B cell (primary cell): ENCODE results near the gene RPS24. TPM values are rescaled to one million over a fixed set of nuclear protein-coding genes. Genes with fewer than 3 reads are reported as not detected.

Experiments used
- ATAC-seq: fragments of 200-7000 bp; cut with Tn5 transposase; one replicate; pipeline ENCODE4 v1.10.0; 2021; ENCODE audit warnings: low read depth, mild to moderate bottlenecking, moderate number of reproducible peaks, moderate library complexity
- CTCF ChIA-PET: fragments of 350-600 bp; sonication (Branson Sonifier 250); formaldehyde crosslinking; loops from one replicate; lab custom pipeline; 2021; ENCODE audit warnings: antibody characterized with exemption, inconsistent platforms; lab: Charles Lee
- POLR2A ChIA-PET: fragments of 350-600 bp; sonication (Branson Sonifier 250); formaldehyde crosslinking; loops from one replicate; lab custom pipeline; 2021; ENCODE audit warnings: antibody characterized with exemption; lab: Charles Lee
- DNase-seq: peaks from one replicate; pipeline ENCODE4 v3.0.0; 2013
- H2AFZ ChIP-seq: 2 replicates; pipeline ENCODE4 v1.6.1; 2012; ENCODE audit warnings: mild to moderate bottlenecking, low read depth, low read length; ENCODE audit not compliant: insufficient read depth, poor library complexity, severe bottlenecking
- H3K27ac ChIP-seq, 2 donors: 1 replicate in 1 of 2; 2 replicates in 1 of 2; pipeline ENCODE4 v1.5.1; 2012 to 2013; ENCODE audit warnings: low read length in 2 of 2, mild to moderate bottlenecking in 2 of 2, moderate library complexity in 1 of 2
- H3K27me3 ChIP-seq, 4 experiments: fragments of 200-600 bp in 1 of 4; sonication (generic) in 1 of 4; replicated peaks in 1 of 4; 1 replicate in 2 of 4; 2 replicates in 2 of 4; pipeline versions ENCODE4 v1.6.1 to v1.7.0; 2013 to 2016; ENCODE audit warnings: low read length in 3 of 4, mild to moderate bottlenecking in 2 of 4, mixed read lengths in 1 of 4, moderate library complexity in 1 of 4; ENCODE audit not compliant: insufficient read depth in 4 of 4, control insufficient read depth in 3 of 4; ENCODE audit errors: control extremely low read depth in 1 of 4
- H3K36me3 ChIP-seq, 2 experiments: replicated peaks in 1 of 2; 1 replicate in 1 of 2; 2 replicates in 1 of 2; pipeline versions ENCODE4 v1.6.1 to v1.7.1; 2013; ENCODE audit warnings: low read length in 1 of 2; ENCODE audit not compliant: insufficient read depth in 2 of 2, control insufficient read depth in 1 of 2; ENCODE audit errors: control extremely low read depth in 1 of 2, extremely low read depth in 1 of 2
- H3K4me1 ChIP-seq, 2 donors: fragments of 200-600 bp in 1 of 2; sonication (generic) in 1 of 2; 1 replicate in 1 of 2; 2 replicates in 1 of 2; pipeline versions ENCODE4 v1.5.1 to v1.6.1; 2013 to 2017; ENCODE audit warnings: low read length in 2 of 2; ENCODE audit not compliant: control insufficient read depth in 2 of 2, insufficient read depth in 2 of 2
- H3K4me2 ChIP-seq: replicated peaks from 2 replicates; pipeline ENCODE3; 2012; ENCODE audit warnings: mild to moderate bottlenecking, low read depth, low read length; ENCODE audit not compliant: poor library complexity, severe bottlenecking
- H3K4me3 ChIP-seq, 5 experiments: fragments of 200-600 bp in 1 of 5; sonication (generic) in 1 of 5; 1 replicate in 3 of 5; 2 replicates in 2 of 5; pipeline versions ENCODE4 v1.5.1 to v1.7.0; 2011 to 2016; ENCODE audit warnings: low read length in 4 of 5, mild to moderate bottlenecking in 4 of 5, low read depth in 2 of 5, control low read depth in 1 of 5, moderate library complexity in 1 of 5; ENCODE audit not compliant: insufficient read depth in 1 of 5; ENCODE audit errors: control extremely low read depth in 1 of 5, extremely low read depth in 1 of 5
- H3K79me2 ChIP-seq: fragments of 200-600 bp; sonication (generic); one replicate; pipeline ENCODE4 v1.6.0; 2016; ENCODE audit warnings: low read length; ENCODE audit not compliant: control insufficient read depth, insufficient read depth
- H3K9ac ChIP-seq: fragments of 200-600 bp; sonication (generic); 2 replicates; pipeline ENCODE4 v1.6.1; 2017; ENCODE audit warnings: mild to moderate bottlenecking, low read length, moderate library complexity
- H3K9me3 ChIP-seq, 3 donors: one replicate each; pipeline versions ENCODE4 v1.6.1 to v1.7.1; 2013; ENCODE audit warnings: low read length in 2 of 3; ENCODE audit not compliant: control insufficient read depth in 2 of 3, insufficient read depth in 1 of 3; ENCODE audit errors: control extremely low read depth in 1 of 3
- H4K20me1 ChIP-seq: 2 replicates; pipeline ENCODE4 v1.6.0; 2012; ENCODE audit warnings: mild to moderate bottlenecking, low read length; ENCODE audit not compliant: insufficient read depth, control insufficient read depth, poor library complexity, severe bottlenecking
- H3K27ac Mint-ChIP-seq: one replicate; pipeline ENCODE4 v1.8.0; 2021; ENCODE audit warnings: mixed read lengths
- H3K27me3 Mint-ChIP-seq: one replicate; pipeline ENCODE4 v1.8.0; 2021; ENCODE audit warnings: mixed read lengths
- H3K4me1 Mint-ChIP-seq: one replicate; pipeline ENCODE4 v1.8.0; 2021; ENCODE audit warnings: mixed read lengths
- H3K4me3 Mint-ChIP-seq: one replicate; pipeline ENCODE4 v1.8.0; 2021; ENCODE audit warnings: mixed read lengths
- H3K9me3 Mint-ChIP-seq: one replicate; pipeline ENCODE4 v1.8.0; 2022; ENCODE audit warnings: mixed read lengths; ENCODE audit not compliant: insufficient read depth
- CTCF ChIP-seq: fragments of 200-600 bp; IDR thresholded peaks from one replicate; pipeline ENCODE4 v1.8.0; 2022; ENCODE audit warnings: antibody characterized with exemption, mild to moderate bottlenecking
- EZH2 ChIP-seq: IDR thresholded peaks from 2 replicates; pipeline ENCODE4 v1.6.1; 2012; ENCODE audit warnings: borderline replicate concordance, low read depth, mild to moderate bottlenecking, moderate library complexity, low read length; ENCODE audit not compliant: insufficient read depth, poor library complexity, severe bottlenecking
- WGBS: methylation state at CpG from one replicate; pipeline ENCODE4 v1.1.5; 2013; ENCODE audit warnings: missing lambda C conversion rate; ENCODE audit not compliant: insufficient coverage; 5-methylcytosine and 5-hydroxymethylcytosine counted together
- intact Hi-C: fragments of 100-400 bp; cut with micrococcal nuclease; formaldehyde crosslinking; loops from one replicate; pipeline ENCODE4 v1.10.0; 2022
- polyA plus RNA-seq: library from polyadenylated mRNA; depleted of rRNA; stranded (reverse); fragments of >200 nt; gene quantifications from 2 replicates; pipeline ENCODE4 v1.2.3, GENCODE V29; 2012
- total RNA-seq, 2 donors: library from RNA; stranded (reverse); fragments of 120-200 nt in 1 of 2; gene quantifications; 1 replicate in 1 of 2; 2 replicates in 1 of 2; pipeline versions ENCODE4 v1.2.3 to v1.2.4, GENCODE V29; 2013 to 2022

RPS24 gene
- total and polyA plus RNA-seq, 2 donors (not counting 1 experiment from before 2014, with no cell fraction given) = 1,249 to 2,320 TPM

GRCh38 chr10:78017856-78018255 lies 15.8 kb upstream of the RPS24 start:
- Histone ChIP-seq H4K20me1 (no peaks in the 10 kb centered on the region), H3K27me3 (no peaks in the 10 kb centered on the region), H3K4me1 (no peaks in the 10 kb centered on the region), H3K27ac (no peak overlapping the region), H2AFZ (no peak overlapping the region), H3K4me2 (no peak overlapping the region), H3K79me2 (no peaks in the 10 kb centered on the region), H3K9me3 (no peaks in the 10 kb centered on the region), H3K4me3 (no peak overlapping the region), H3K9ac (no peak overlapping the region), H3K36me3 (peaks cover 5 to 85% of the 10 kb centered on the region in 2 experiments)
- intact Hi-C loops = no loop called here
- CTCF ChIA-PET = no interaction called here
- ATAC-seq (no peak), DNase-seq (no peak)
- no peak overlapping the region for H3K4me3 Mint-ChIP-seq
- H3K27me3 Mint-ChIP-seq = no peaks in the 10 kb centered on the region
- no peaks in the 10 kb centered on the region for H3K4me1 Mint-ChIP-seq
- no peak overlapping the region for H3K27ac Mint-ChIP-seq
- no peaks in the 10 kb centered on the region for H3K9me3 Mint-ChIP-seq
- 92% methylated on average over 2 of the region's 5 CpGs for WGBS
- POLR2A ChIA-PET = no interaction called here
- TF ChIP-seq EZH2 (no peak), CTCF (no peak)

DNA sequence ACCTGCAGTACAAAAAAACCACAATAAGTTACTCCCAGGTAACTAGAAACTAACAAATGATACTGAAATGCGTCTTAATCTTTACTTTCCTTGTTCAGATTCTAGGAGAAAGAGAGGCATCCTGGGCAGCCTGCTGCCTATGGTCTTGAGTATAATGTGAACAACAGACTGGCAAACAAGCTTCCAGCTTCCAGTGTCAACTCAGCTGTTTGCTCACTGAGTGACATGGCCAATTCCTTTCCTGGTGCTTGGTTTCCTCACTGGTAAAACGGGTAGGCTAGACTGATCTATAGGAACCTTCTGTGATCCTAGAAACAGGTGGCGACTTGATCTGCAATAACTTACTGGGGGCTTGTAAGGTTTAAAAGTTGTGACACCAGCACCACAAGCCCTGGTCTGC lies 14.4 kb upstream of the RPS24 start:
- no peak overlapping the region for H2AFZ ChIP-seq
- ATAC-seq (no peak), DNase-seq (no peak)
- no peak overlapping the region for H3K4me3 Mint-ChIP-seq
- H3K9me3 Mint-ChIP-seq = no peaks in the 10 kb centered on the region
- H3K27me3 ChIP-seq = no peaks in the 10 kb centered on the region
- H3K9ac ChIP-seq = no peak overlapping the region
- no peak for TF ChIP-seq EZH2
- TF ChIP-seq CTCF = no peak
- H3K27me3 Mint-ChIP-seq = no peaks in the 10 kb centered on the region
- peaks cover 5 to 87% of the 10 kb centered on the region in 2 experiments for H3K36me3 ChIP-seq
- no peak overlapping the region for H3K27ac ChIP-seq
- ChIA-PET POLR2A (no interaction called here), CTCF (interaction anchor here (1.1 to 1.3 kb wide), 2 partner anchors 9 to 10 kb away, joined by 3 to 5 read pairs; partner anchors contain the start of gene POLR3A)
- no peaks in the 10 kb centered on the region for H3K4me1 Mint-ChIP-seq
- H3K9me3 ChIP-seq = no peaks in the 10 kb centered on the region
- WGBS = 100% methylated on average over 3 of the region's 3 CpGs
- intact Hi-C loops = no loop called here
- no peaks in the 10 kb centered on the region for H4K20me1 ChIP-seq
- no peak overlapping the region for H3K4me3 ChIP-seq
- no peak overlapping the region for H3K4me2 ChIP-seq
- no peak overlapping the region for H3K27ac Mint-ChIP-seq
- no peaks in the 10 kb centered on the region for H3K4me1 ChIP-seq
- no peaks in the 10 kb centered on the region for H3K79me2 ChIP-seq
